Panc1 (cell line): ENCODE data around the gene GAN. TPM values are rescaled to one million over a fixed set of nuclear protein-coding genes. Genes with fewer than 3 reads are reported as not detected.

Experiments used
- ATAC-seq: fragments of 200-7000 bp; cut with Tn5 transposase; 2 replicates; pipeline ENCODE4 v1.9.1; 2020; ENCODE audit warnings: mild to moderate bottlenecking, moderate library complexity
- BruUV-seq: library from RNA; stranded (reverse); fragments of 400-500 nt; replicated peaks from 2 replicates; lab custom pipeline; 2021; lab: Mats Ljungman, UMichigan
- CTCF ChIA-PET: fragments of 300-600 bp; sonication (Branson Sonifier 250); formaldehyde crosslinking; loops from one replicate; lab custom pipeline; 2022; ENCODE audit warnings: antibody characterized with exemption; lab: Charles Lee
- POLR2A ChIA-PET: fragments of 300-600 bp; sonication (Branson Sonifier 250); formaldehyde crosslinking; loops from one replicate; lab custom pipeline; 2022; ENCODE audit warnings: antibody characterized with exemption; lab: Charles Lee
- DNase-seq: peaks from one replicate; pipeline ENCODE4 v3.0.0-alpha.2; 2010; ENCODE audit warnings: low read depth, low spot score
- H3K27ac ChIP-seq: 2 replicates; pipeline ENCODE4 v1.5.1; 2011; ENCODE audit warnings: mild to moderate bottlenecking, low read length, inconsistent platforms
- H3K27me3 ChIP-seq: fragments of 200-500 bp; sonication (Bioruptor generic); 2 replicates; pipeline ENCODE4 v1.6.0; 2014; ENCODE audit warnings: low read length, inconsistent platforms; ENCODE audit not compliant: control insufficient read depth, insufficient read depth
- H3K36me3 ChIP-seq: fragments of 200-500 bp; sonication (Bioruptor generic); 2 replicates; pipeline ENCODE4 v1.5.1; 2014; ENCODE audit warnings: inconsistent platforms, mild to moderate bottlenecking, low read length, moderate library complexity; ENCODE audit not compliant: control insufficient read depth, insufficient read depth
- H3K4me1 ChIP-seq: 2 replicates; pipeline ENCODE4 v1.5.1; 2011; ENCODE audit warnings: inconsistent platforms, mild to moderate bottlenecking, low read length, moderate library complexity; ENCODE audit not compliant: control insufficient read depth, insufficient read depth
- H3K4me3 ChIP-seq, 2 experiments: 2 replicates each; pipeline ENCODE4 v1.5.1; 2011 to 2012; ENCODE audit warnings: low read depth in 2 of 2, low read length in 2 of 2, mild to moderate bottlenecking in 2 of 2, inconsistent platforms in 1 of 2, moderate library complexity in 1 of 2
- H3K9me3 ChIP-seq: fragments of 200-500 bp; sonication (Bioruptor generic); 2 replicates; pipeline ENCODE4 v1.5.1; 2014; ENCODE audit warnings: low read depth, mild to moderate bottlenecking, inconsistent platforms, low read length, moderate library complexity; ENCODE audit not compliant: control insufficient read depth, insufficient read depth
- POLR2AphosphoS5 ChIP-seq: IDR thresholded peaks from 2 replicates; pipeline ENCODE4 v1.6.1; 2012; ENCODE audit warnings: mild to moderate bottlenecking, low read depth, low read length, moderate library complexity
- SIN3A ChIP-seq: IDR thresholded peaks from 2 replicates; pipeline ENCODE4 v1.6.1; 2012; ENCODE audit warnings: low read depth, mild to moderate bottlenecking, low read length, moderate library complexity, borderline replicate concordance; ENCODE audit not compliant: insufficient read depth
- TCF7L2 ChIP-seq: IDR thresholded peaks from 2 replicates; pipeline ENCODE4 v1.6.1; 2011; ENCODE audit warnings: mild to moderate bottlenecking, low read depth, low read length, inconsistent platforms
- in situ Hi-C: cut with HindIII; loops from 2 replicates; pipeline ENCODE4 v1.10.0; 2016; ENCODE audit warnings: low sequenced_read_pairs, low pct_unique_long_range_greater_than_20kb
- intact Hi-C: fragments of 100-400 bp; cut with micrococcal nuclease; formaldehyde crosslinking; loops from one replicate; pipeline ENCODE4 v1.10.0; 2022; ENCODE audit not compliant: unreplicated experiment
- total RNA-seq: library from RNA; stranded (reverse); gene quantifications from one replicate; pipeline ENCODE4 v1.2.1, GENCODE V29; 2021; ENCODE audit not compliant: unreplicated experiment
- TF ChIP-seq, protein P1 (sequence below): fragments of 450-650 bp; IDR thresholded peaks from 2 replicates; pipeline ENCODE4 v1.5.1; 2017; ENCODE audit warnings: mild to moderate bottlenecking
- TF ChIP-seq, protein P2 (sequence below), 2 experiments: IDR thresholded peaks; 2 replicates each; pipeline ENCODE4 v1.6.1; 2011 to 2012; ENCODE audit warnings: low read depth in 2 of 2, control low read depth in 1 of 2, low read length in 1 of 2, mild to moderate bottlenecking in 1 of 2, moderate library complexity in 1 of 2; ENCODE audit not compliant: insufficient read depth in 1 of 2

Gene GAN
- total RNA-seq, 1 experiment from 2014 or later: 9.1 TPM

DNA sequence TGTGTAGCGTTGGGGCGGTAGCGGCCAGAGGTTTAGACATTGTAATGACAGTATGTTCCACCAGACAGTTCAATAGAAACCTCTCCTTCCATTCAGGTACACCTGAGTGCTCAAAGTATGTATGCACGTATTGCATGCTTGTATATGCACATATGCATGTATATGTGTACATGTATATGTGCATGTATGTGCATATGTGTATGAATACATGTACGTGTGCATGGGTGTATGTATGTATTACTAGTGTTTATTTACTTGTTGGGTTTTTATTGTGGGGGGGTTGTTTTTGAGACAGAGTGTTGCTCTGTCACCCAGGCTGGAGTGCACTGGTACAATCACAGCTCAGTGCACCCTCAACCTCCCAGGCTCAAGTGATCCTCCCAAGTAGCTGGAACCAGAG lies 46.3 kb upstream of the GAN start:
- ATAC-seq (no peak), DNase-seq (no peak)
- TF ChIP-seq SIN3A: no peak
- TF ChIP-seq TCF7L2: no peak
- TF ChIP-seq, protein P1, sequence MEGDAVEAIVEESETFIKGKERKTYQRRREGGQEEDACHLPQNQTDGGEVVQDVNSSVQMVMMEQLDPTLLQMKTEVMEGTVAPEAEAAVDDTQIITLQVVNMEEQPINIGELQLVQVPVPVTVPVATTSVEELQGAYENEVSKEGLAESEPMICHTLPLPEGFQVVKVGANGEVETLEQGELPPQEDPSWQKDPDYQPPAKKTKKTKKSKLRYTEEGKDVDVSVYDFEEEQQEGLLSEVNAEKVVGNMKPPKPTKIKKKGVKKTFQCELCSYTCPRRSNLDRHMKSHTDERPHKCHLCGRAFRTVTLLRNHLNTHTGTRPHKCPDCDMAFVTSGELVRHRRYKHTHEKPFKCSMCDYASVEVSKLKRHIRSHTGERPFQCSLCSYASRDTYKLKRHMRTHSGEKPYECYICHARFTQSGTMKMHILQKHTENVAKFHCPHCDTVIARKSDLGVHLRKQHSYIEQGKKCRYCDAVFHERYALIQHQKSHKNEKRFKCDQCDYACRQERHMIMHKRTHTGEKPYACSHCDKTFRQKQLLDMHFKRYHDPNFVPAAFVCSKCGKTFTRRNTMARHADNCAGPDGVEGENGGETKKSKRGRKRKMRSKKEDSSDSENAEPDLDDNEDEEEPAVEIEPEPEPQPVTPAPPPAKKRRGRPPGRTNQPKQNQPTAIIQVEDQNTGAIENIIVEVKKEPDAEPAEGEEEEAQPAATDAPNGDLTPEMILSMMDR: no peak
- intact Hi-C loops (no loop called here), in situ Hi-C loops (no loop called here)
- Histone ChIP-seq H3K4me1 (no peaks in the 10 kb centered on the region), H3K36me3 (no peaks in the 10 kb centered on the region), H3K4me3 (no peak overlapping the region), H3K27me3 (no peaks in the 10 kb centered on the region), H3K9me3 (no peaks in the 10 kb centered on the region), H3K27ac (no peak overlapping the region)
- BruUV-seq: no TSS peak
- POLR2A ChIA-PET: no interaction called here
- CTCF ChIA-PET: no interaction called here

DNA sequence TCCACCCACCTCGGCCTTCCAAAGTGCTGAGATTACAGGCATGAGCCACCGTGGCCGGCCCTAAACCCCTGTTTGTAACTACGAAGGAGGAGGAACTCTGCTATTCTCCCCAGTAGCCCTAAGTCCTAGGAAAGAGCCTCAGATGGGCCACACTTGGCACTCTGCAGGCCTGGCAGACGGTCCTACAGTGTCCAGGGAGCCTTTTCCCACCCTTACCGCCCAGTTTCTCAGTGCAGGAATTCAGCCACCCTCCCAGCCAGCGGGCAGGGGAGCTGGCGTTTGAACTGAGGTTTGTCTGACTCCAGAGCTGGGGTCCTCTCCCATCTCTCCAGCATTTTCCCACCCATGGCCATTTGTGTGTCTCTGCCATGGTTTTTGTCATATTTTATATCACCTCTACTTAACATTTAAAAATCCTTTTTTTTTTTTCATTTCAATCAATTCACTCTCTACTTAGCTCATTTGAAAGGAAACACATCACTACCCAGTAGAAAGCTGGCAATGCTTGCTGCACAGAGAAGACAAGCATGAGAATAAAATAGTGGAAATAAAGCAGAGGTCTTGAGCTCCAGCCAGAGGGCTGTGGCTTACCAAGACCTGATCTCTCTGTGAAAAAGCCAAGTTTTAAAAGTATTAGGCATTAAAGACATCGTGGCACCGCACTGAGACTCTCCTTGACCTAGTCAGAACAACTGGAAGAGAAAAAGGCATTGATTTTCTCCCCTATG lies 41.4 kb upstream of the GAN start:
- Histone ChIP-seq H3K4me1 (no peaks in the 10 kb centered on the region), H3K36me3 (no peaks in the 10 kb centered on the region), H3K9me3 (no peaks in the 10 kb centered on the region), H3K27ac (no peak overlapping the region), H3K27me3 (no peaks in the 10 kb centered on the region), H3K4me3 (no peak overlapping the region)
- POLR2A ChIA-PET: no interaction called here
- no TSS peak for BruUV-seq
- ATAC-seq (no peak), DNase-seq (no peak)
- intact Hi-C loops: no loop called here
- TF ChIP-seq SIN3A (no peak), POLR2AphosphoS5 (no peak), TCF7L2 (no peak)
- TF ChIP-seq, protein P2, sequence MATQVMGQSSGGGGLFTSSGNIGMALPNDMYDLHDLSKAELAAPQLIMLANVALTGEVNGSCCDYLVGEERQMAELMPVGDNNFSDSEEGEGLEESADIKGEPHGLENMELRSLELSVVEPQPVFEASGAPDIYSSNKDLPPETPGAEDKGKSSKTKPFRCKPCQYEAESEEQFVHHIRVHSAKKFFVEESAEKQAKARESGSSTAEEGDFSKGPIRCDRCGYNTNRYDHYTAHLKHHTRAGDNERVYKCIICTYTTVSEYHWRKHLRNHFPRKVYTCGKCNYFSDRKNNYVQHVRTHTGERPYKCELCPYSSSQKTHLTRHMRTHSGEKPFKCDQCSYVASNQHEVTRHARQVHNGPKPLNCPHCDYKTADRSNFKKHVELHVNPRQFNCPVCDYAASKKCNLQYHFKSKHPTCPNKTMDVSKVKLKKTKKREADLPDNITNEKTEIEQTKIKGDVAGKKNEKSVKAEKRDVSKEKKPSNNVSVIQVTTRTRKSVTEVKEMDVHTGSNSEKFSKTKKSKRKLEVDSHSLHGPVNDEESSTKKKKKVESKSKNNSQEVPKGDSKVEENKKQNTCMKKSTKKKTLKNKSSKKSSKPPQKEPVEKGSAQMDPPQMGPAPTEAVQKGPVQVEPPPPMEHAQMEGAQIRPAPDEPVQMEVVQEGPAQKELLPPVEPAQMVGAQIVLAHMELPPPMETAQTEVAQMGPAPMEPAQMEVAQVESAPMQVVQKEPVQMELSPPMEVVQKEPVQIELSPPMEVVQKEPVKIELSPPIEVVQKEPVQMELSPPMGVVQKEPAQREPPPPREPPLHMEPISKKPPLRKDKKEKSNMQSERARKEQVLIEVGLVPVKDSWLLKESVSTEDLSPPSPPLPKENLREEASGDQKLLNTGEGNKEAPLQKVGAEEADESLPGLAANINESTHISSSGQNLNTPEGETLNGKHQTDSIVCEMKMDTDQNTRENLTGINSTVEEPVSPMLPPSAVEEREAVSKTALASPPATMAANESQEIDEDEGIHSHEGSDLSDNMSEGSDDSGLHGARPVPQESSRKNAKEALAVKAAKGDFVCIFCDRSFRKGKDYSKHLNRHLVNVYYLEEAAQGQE (IDR thresholded peaks at IDR 0.05; ENCODE audit: insufficient read depth in 1 of 2, low read depth in 2 of 2, low read length in 1 of 2): no peak
- TF ChIP-seq, protein P1: no peak
- CTCF ChIA-PET: no interaction called here
- in situ Hi-C loops: no loop called here
